NCI-H187 (cell line): ENCODE data around the gene MS4A8.
"Not testable (repeated sequence)": the region's sequence is repeated elsewhere in the genome, so short reads cannot be mapped to it uniquely, and the experiment has no call there.

Experiments used
- DNase-seq, 2 experiments: peaks; one replicate each; lab custom pipeline; 2025; lab: John Stamatoyannopoulos, UW

MS4A8 gene

GRCh38 chr11:60699284-60699691 is at the start of gene MS4A8:
MS4A8 (plus strand) TSS chr11:60699612; CDS start chr11:60700861, 1,249 bp downstream.
- peak; percentile 36 to 55 for DNase-seq

GRCh38 chr11:60657888-60658287 is 41.5 kb upstream of the MS4A8 start:
- peak in 1 of 2 experiments; percentile 3 for DNase-seq

GRCh38 chr11:60658409-60658808 is 41.0 kb upstream of the MS4A8 start:
- no peak for DNase-seq

GRCh38 chr11:60672255-60672654 is 27.2 kb upstream of the MS4A8 start:
- no peak for DNase-seq

- not testable (repeated sequence) for DNase-seq
Measured at GRCh38 chr11:60678231-60678630, 21.2 kb upstream of the MS4A8 start.

GRCh38 chr11:60679879-60680278 is 19.5 kb upstream of the MS4A8 start:
- DNase-seq = no peak

GRCh38 chr11:60680455-60681119 is 18.8 kb upstream of the MS4A8 start:
- no peak for DNase-seq

GRCh38 chr11:60684541-60684848 is 14.9 kb upstream of the MS4A8 start:
- DNase-seq = not testable (repeated sequence)

- DNase-seq = no peak
Measured at GRCh38 chr11:60691661-60692060, 7.8 kb upstream of the MS4A8 start.

GRCh38 chr11:60699936-60700335 is 524 bp downstream of the MS4A8 start:
- no peak for DNase-seq

- no peak for DNase-seq
Measured at GRCh38 chr11:60700689-60701468, 1.5 kb downstream of the MS4A8 start.

- no peak for DNase-seq
Measured at GRCh38 chr11:60701469-60701818, 2.0 kb downstream of the MS4A8 start.

- DNase-seq = no peak
Measured at GRCh38 chr11:60703374-60703773, 4.0 kb downstream of the MS4A8 start.

GRCh38 chr11:60705895-60706294 is 6.5 kb downstream of the MS4A8 start:
- no peak for DNase-seq

GRCh38 chr11:60706931-60707330 is 7.5 kb downstream of the MS4A8 start:
- no peak for DNase-seq

- no peak for DNase-seq
Measured at GRCh38 chr11:60710482-60710881, 11.1 kb downstream of the MS4A8 start.

GRCh38 chr11:60711276-60711675 is 11.9 kb downstream of the MS4A8 start:
- no peak for DNase-seq

- not testable (repeated sequence) for DNase-seq
Measured at GRCh38 chr11:60713423-60713822, 14.0 kb downstream of the MS4A8 start.

- no peak for DNase-seq
Measured at GRCh38 chr11:60717956-60718355, 18.5 kb downstream of the MS4A8 start.

GRCh38 chr11:60718524-60719316 is 19.3 kb downstream of the MS4A8 start:
- DNase-seq = no peak

- no peak for DNase-seq
Measured at GRCh38 chr11:60719391-60719790, 20.0 kb downstream of the MS4A8 start.

GRCh38 chr11:60720460-60720859 is 21.0 kb downstream of the MS4A8 start:
- no peak for DNase-seq

GRCh38 chr11:60724420-60724819 is 25.0 kb downstream of the MS4A8 start, which contains the start of gene MS4A18:
MS4A18 (plus strand) TSS chr11:60724720.
- DNase-seq = no peak
